Mesenchymal stem cell (in vitro differentiated cells and primary cell): ENCODE results near the gene C5orf34.
"Not testable (repeated sequence)": the region's sequence is repeated elsewhere in the genome, so short reads cannot be mapped to it uniquely, and the experiment has no call there.

ENCODE experiments used
- DNase-seq: peaks from one replicate; pipeline ENCODE4 v3.0.0-alpha.2; 2013
- H2AFZ ChIP-seq: one replicate; pipeline ENCODE4 v1.6.1; 2013; ENCODE audit warnings: low read depth, mild to moderate bottlenecking, control low read depth, inconsistent platforms, low read length, moderate library complexity
- H2AK5ac ChIP-seq: 2 replicates; pipeline ENCODE4 v1.6.1; 2013; ENCODE audit warnings: low read length, moderate library complexity, mild to moderate bottlenecking, inconsistent platforms; ENCODE audit not compliant: severe bottlenecking
- H2BK120ac ChIP-seq: one replicate; pipeline ENCODE4 v1.6.1; 2013; ENCODE audit warnings: low read depth, mild to moderate bottlenecking, inconsistent platforms, low read length, moderate library complexity
- H2BK12ac ChIP-seq, 2 experiments: one replicate each; pipeline ENCODE4 v1.6.1; 2013; ENCODE audit warnings: inconsistent platforms in 2 of 2, low read length in 2 of 2, mild to moderate bottlenecking in 2 of 2, moderate library complexity in 2 of 2, control low read depth in 1 of 2
- H2BK15ac ChIP-seq: one replicate; pipeline ENCODE4 v1.6.1; 2013; ENCODE audit warnings: mild to moderate bottlenecking, low read depth, inconsistent platforms; ENCODE audit not compliant: poor library complexity, severe bottlenecking
- H2BK5ac ChIP-seq: 2 replicates; pipeline ENCODE4 v1.6.1; 2013; ENCODE audit warnings: low read depth, mild to moderate bottlenecking, low read length, control low read depth, inconsistent platforms; ENCODE audit not compliant: poor library complexity, severe bottlenecking
- H3K14ac ChIP-seq, 2 experiments: one replicate each; pipeline ENCODE4 v1.6.1; 2013; ENCODE audit warnings: inconsistent platforms in 2 of 2, low read length in 2 of 2, control low read depth in 1 of 2, mild to moderate bottlenecking in 1 of 2, moderate library complexity in 1 of 2
- H3K18ac ChIP-seq, 2 experiments: one replicate each; pipeline ENCODE4 v1.6.1; 2013; ENCODE audit warnings: inconsistent platforms in 2 of 2, low read length in 2 of 2, control low read depth in 1 of 2, low read depth in 1 of 2, mild to moderate bottlenecking in 1 of 2
- H3K23ac ChIP-seq, 2 experiments: one replicate each; pipeline ENCODE4 v1.6.1; 2013; ENCODE audit warnings: inconsistent platforms in 2 of 2, low read length in 2 of 2, mild to moderate bottlenecking in 2 of 2, moderate library complexity in 2 of 2, control low read depth in 1 of 2
- H3K27ac ChIP-seq: 2 replicates; pipeline ENCODE4 v1.5.1; 2013; ENCODE audit warnings: mild to moderate bottlenecking, moderate library complexity, low read length, control low read depth, inconsistent platforms; ENCODE audit not compliant: poor library complexity, severe bottlenecking
- H3K27me3 ChIP-seq, 2 experiments: 2 replicates each; pipeline versions ENCODE4 v1.6.1 to v1.7.0; 2013; ENCODE audit warnings: low read length in 2 of 2, mild to moderate bottlenecking in 2 of 2, moderate library complexity in 2 of 2, control low read depth in 1 of 2, inconsistent platforms in 1 of 2; ENCODE audit not compliant: control insufficient read depth in 1 of 2, insufficient read depth in 1 of 2
- H3K36me3 ChIP-seq, 2 experiments: 2 replicates each; pipeline versions ENCODE4 v1.6.1 to v1.7.0; 2013; ENCODE audit warnings: low read length in 2 of 2, control low read depth in 1 of 2, inconsistent platforms in 1 of 2, low read depth in 1 of 2, mild to moderate bottlenecking in 1 of 2; ENCODE audit not compliant: insufficient read depth in 2 of 2, control insufficient read depth in 1 of 2
- H3K4ac ChIP-seq, 2 experiments: one replicate each; pipeline ENCODE4 v1.6.1; 2013; ENCODE audit warnings: inconsistent platforms in 2 of 2, low read length in 2 of 2, mild to moderate bottlenecking in 2 of 2, moderate library complexity in 2 of 2, control low read depth in 1 of 2, low read depth in 1 of 2
- H3K4me1 ChIP-seq: 2 replicates; pipeline ENCODE4 v1.6.1; 2013; ENCODE audit warnings: low read depth, low read length, control low read depth; ENCODE audit not compliant: control insufficient read depth, insufficient read depth
- H3K4me2 ChIP-seq: 2 replicates; pipeline ENCODE4 v1.6.1; 2013; ENCODE audit warnings: low read length, mild to moderate bottlenecking, inconsistent platforms; ENCODE audit not compliant: poor library complexity, severe bottlenecking
- H3K4me3 ChIP-seq, 2 experiments: 2 replicates each; pipeline versions ENCODE4 v1.5.1 to v1.7.0; 2013; ENCODE audit warnings: low read length in 2 of 2, mild to moderate bottlenecking in 2 of 2, control low read depth in 1 of 2, low read depth in 1 of 2; ENCODE audit not compliant: insufficient read depth in 1 of 2
- H3K79me1 ChIP-seq: replicated peaks from 2 replicates; pipeline ENCODE4 v1.6.1; 2013; ENCODE audit warnings: mild to moderate bottlenecking, control low read depth, low read length, inconsistent platforms; ENCODE audit not compliant: poor library complexity, severe bottlenecking
- H3K9ac ChIP-seq: 2 replicates; pipeline ENCODE4 v1.7.0; 2013; ENCODE audit warnings: mild to moderate bottlenecking, low read length, moderate library complexity
- H3K9me3 ChIP-seq: 2 replicates; pipeline ENCODE4 v1.7.0; 2013; ENCODE audit warnings: mild to moderate bottlenecking, low read length; ENCODE audit not compliant: control insufficient read depth
- H4K8ac ChIP-seq: one replicate; pipeline ENCODE4 v1.6.1; 2013; ENCODE audit warnings: inconsistent platforms, mild to moderate bottlenecking, low read length, moderate library complexity
- H4K91ac ChIP-seq: one replicate; pipeline ENCODE4 v1.6.1; 2013; ENCODE audit warnings: mild to moderate bottlenecking, low read length, inconsistent platforms
- WGBS: methylation state at CpG from one replicate; pipeline ENCODE4 v1.1.7; 2013; ENCODE audit warnings: mixed read lengths; 5-methylcytosine and 5-hydroxymethylcytosine counted together

The C5orf34 gene

DNA sequence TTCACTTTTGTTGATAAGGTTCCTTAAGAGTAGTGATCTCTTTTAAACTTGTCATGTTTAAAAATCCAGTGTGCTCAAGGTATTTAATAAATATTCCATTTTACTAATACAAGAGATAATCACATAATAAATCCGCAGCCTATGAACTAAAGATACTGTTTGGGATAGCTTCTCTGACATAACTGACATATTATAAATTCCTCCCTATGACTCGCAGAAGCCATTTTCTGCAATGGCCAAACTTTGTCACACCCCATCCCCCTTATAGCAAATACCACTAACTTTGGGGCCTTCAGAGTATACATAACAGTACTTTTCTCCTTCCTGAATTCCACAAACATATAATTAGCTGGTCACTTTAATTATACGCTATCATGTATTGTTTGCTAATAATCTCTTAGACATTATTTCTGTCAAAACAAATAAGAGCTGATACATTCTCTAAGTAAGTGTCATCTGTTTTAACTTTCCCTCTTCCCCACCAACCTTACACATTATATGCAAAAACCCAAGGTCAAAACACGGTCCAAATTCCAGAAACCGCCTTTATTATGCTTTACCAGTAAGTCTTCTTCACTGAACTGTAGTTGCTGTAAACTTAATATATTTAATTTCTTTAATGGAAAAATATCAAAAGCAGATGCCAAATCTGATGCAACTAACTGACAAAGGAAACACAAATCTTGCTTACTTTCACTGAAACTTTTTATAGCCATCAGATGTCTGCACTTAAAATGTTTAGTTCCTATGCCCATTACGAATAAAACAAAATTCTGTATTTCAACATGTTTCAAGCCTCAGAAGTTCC is 32.3 kb downstream of the C5orf34 start:
- H3K27me3 ChIP-seq = no peaks in the 10 kb centered on the region
- H2BK15ac ChIP-seq = no peak overlapping the region
- WGBS = 38% methylated on average over 4 of the region's 6 CpGs
- peak overlapping the region; percentile 70 for H3K27ac ChIP-seq
- no peak overlapping the region for H4K8ac ChIP-seq
- no peak overlapping the region for H3K4ac ChIP-seq
- no peak overlapping the region for H4K91ac ChIP-seq
- no peak overlapping the region for H3K14ac ChIP-seq
- H2BK12ac ChIP-seq = no peak overlapping the region
- H3K9ac ChIP-seq = peak overlapping the region; percentile 100
- H3K18ac ChIP-seq = no peak overlapping the region
- H3K4me1 ChIP-seq = no peaks in the 10 kb centered on the region
- H3K79me1 ChIP-seq = peaks cover 3% of the 10 kb centered on the region
- no peak for DNase-seq
- H3K36me3 ChIP-seq = no peaks in the 10 kb centered on the region
- peak overlapping the region; percentile 70 for H3K4me2 ChIP-seq
- no peaks in the 10 kb centered on the region for H3K9me3 ChIP-seq
- no peak overlapping the region for H2AK5ac ChIP-seq
- no peak overlapping the region for H2BK5ac ChIP-seq
- H2BK120ac ChIP-seq = no peak overlapping the region
- peak overlapping the region in 1 of 2 experiments; percentile 84 for H3K4me3 ChIP-seq
- no peak overlapping the region for H2AFZ ChIP-seq
- H3K23ac ChIP-seq = no peak overlapping the region

DNA sequence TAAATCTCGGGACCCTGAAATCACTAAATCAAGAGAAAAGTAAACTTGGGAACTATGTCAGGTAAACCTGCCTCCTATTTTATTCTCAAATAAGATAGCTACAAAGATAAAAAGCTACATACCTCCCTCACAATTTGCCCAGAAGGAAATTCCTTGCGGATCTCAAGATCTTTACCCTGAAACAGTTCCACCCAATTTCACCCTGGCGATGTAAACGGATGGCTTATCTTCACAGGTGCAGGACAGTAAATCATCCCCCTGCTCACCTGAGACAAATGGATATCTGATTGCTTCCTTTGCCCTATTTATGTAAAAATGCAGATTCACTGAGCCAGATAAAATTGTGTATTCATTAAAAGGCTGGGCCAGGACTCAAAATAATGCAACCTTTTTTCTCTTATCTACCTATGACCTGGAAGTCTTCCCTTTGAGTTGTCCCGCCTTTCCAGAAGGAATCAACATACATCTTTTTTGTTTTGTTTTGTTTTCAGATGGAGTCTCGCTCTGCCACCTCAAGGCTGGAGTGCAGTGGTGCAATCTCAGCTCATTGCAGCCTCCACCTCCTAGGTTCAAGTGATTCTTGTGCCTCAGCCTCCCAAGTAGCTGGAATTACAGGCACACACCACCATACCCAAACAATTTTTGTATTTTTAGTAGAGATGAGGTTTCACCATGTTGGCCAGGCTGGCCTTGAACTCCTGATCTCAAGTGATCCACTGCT is 45.1 kb downstream of the C5orf34 start:
- Histone ChIP-seq H2BK12ac (no peak overlapping the region), H4K91ac (no peak overlapping the region), H3K4me3 (no peak overlapping the region), H3K4ac (no peak overlapping the region), H3K9ac (no peak overlapping the region), H4K8ac (no peak overlapping the region), H3K79me1 (peaks cover 8% of the 10 kb centered on the region), H3K18ac (no peak overlapping the region), H3K23ac (no peak overlapping the region), H2AFZ (no peak overlapping the region), H2BK120ac (no peak overlapping the region), H3K4me1 (no peaks in the 10 kb centered on the region), H3K27me3 (no peaks in the 10 kb centered on the region), H2AK5ac (no peak overlapping the region), H3K14ac (no peak overlapping the region), H2BK5ac (no peak overlapping the region), H3K4me2 (no peak overlapping the region), H3K9me3 (peaks cover 35% of the 10 kb centered on the region), H2BK15ac (no peak overlapping the region), H3K36me3 (peaks cover 0 to 30% of the 10 kb centered on the region in 2 experiments), H3K27ac (no peak overlapping the region)
- no peak for DNase-seq
- 75% methylated on average over 6 of the region's 6 CpGs for WGBS

DNA sequence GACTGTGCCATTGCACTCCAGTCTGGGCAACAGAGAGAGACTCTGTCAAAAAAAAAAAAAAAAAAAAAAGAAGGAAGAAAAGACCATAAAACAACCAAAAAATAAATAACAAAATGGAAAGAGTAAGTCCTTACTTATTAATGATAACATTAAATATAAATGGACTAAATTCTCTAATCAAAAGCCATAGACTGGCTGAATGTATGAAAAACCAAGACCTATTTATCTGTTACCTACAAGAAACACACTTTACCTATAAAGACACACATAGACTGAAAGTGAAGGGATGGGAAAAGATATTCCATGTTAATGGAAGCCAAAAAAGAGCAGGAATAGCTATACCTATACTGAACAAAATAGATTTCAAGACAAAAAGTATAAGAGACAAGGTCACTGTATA is 47.8 kb downstream of the C5orf34 start:
- H3K18ac ChIP-seq = no peak overlapping the region
- H3K23ac ChIP-seq = no peak overlapping the region
- no peak overlapping the region for H2BK12ac ChIP-seq
- H3K36me3 ChIP-seq = peaks cover 0 to 30% of the 10 kb centered on the region in 2 experiments
- H3K4ac ChIP-seq = no peak overlapping the region
- H3K9ac ChIP-seq = no peak overlapping the region
- H2AFZ ChIP-seq = no peak overlapping the region
- H2AK5ac ChIP-seq = no peak overlapping the region
- no peak overlapping the region for H4K91ac ChIP-seq
- no peak for DNase-seq
- no peaks in the 10 kb centered on the region for H3K27me3 ChIP-seq
- H2BK5ac ChIP-seq = no peak overlapping the region
- no peak overlapping the region for H2BK120ac ChIP-seq
- no peak overlapping the region for H3K14ac ChIP-seq
- H2BK15ac ChIP-seq = no peak overlapping the region
- peaks cover 31% of the 10 kb centered on the region for H3K9me3 ChIP-seq
- no peak overlapping the region for H3K4me3 ChIP-seq
- H3K79me1 ChIP-seq = peaks cover 8% of the 10 kb centered on the region
- H3K4me2 ChIP-seq = no peak overlapping the region
- H3K4me1 ChIP-seq = no peaks in the 10 kb centered on the region
- H3K27ac ChIP-seq = no peak overlapping the region
- H4K8ac ChIP-seq = no peak overlapping the region

DNA sequence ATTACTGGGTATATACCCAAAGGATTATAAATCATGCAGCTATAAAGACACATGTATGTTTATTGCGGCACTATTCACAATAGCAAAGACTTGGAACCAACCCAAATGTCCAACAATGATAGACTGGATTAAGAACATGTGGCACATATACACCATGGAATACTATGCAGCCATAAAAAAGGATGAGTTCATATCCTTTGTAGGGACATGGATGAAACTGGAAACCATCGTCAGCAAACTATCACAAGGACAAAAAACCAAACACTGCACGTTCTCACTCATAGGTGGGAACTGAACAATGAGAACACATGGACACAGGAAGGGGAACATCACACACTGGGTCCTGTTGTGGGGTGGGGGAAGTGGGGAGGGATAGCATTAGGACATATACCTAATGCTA is 49.5 kb downstream of the C5orf34 start:
- Histone ChIP-seq H3K9me3 (peaks cover 34% of the 10 kb centered on the region), H3K79me1 (peaks cover 22% of the 10 kb centered on the region), H3K36me3 (peaks cover 13 to 44% of the 10 kb centered on the region in 2 experiments)
- not testable (repeated sequence) for H2AFZ ChIP-seq, H3K18ac ChIP-seq, H3K9ac ChIP-seq, H3K23ac ChIP-seq, H2AK5ac ChIP-seq, H2BK15ac ChIP-seq, H3K4me2 ChIP-seq, H2BK120ac ChIP-seq, H4K91ac ChIP-seq, H3K4ac ChIP-seq, DNase-seq, H3K14ac ChIP-seq, H2BK12ac ChIP-seq, H3K4me1 ChIP-seq, H4K8ac ChIP-seq, H2BK5ac ChIP-seq, H3K27ac ChIP-seq, H3K4me3 ChIP-seq, H3K27me3 ChIP-seq
- no CpG with 5 or more reads among the region's 3 CpGs for WGBS
